DND-41 (cell line): ENCODE data around the gene SMARCC2.

ENCODE experiments used
- ATAC-seq: fragments of 200-7000 bp; cut with Tn5 transposase; 3 replicates; pipeline ENCODE4 v1.9.1; 2021; ENCODE audit warnings: low read depth; ENCODE audit not compliant: insufficient read depth
- DNase-seq: peaks from one replicate; pipeline ENCODE4 v3.0.0-alpha.2; 2020
- H2AFZ ChIP-seq: 2 replicates; pipeline ENCODE4 v1.6.0; 2012; ENCODE audit warnings: low read depth, low read length
- H3K27ac ChIP-seq: 2 replicates; pipeline ENCODE4 v1.5.1; 2012; ENCODE audit warnings: low read length, inconsistent platforms
- H3K27me3 ChIP-seq: fragments of 200-600 bp; sonication (generic); 2 replicates; pipeline ENCODE4 v1.6.0; 2012; ENCODE audit warnings: low read length, mild to moderate bottlenecking, inconsistent platforms; ENCODE audit not compliant: insufficient read depth, poor library complexity
- H3K36me3 ChIP-seq: 2 replicates; pipeline ENCODE4 v1.5.1; 2012; ENCODE audit warnings: low read length, inconsistent platforms; ENCODE audit not compliant: insufficient read depth
- H3K4me1 ChIP-seq: 2 replicates; pipeline ENCODE4 v1.5.1; 2012; ENCODE audit warnings: mild to moderate bottlenecking, low read length; ENCODE audit not compliant: insufficient read depth
- H3K4me2 ChIP-seq: 2 replicates; pipeline ENCODE4 v1.6.0; 2012; ENCODE audit warnings: mild to moderate bottlenecking, moderate library complexity, low read length, inconsistent platforms; ENCODE audit not compliant: insufficient read depth
- H3K4me3 ChIP-seq, 2 experiments: fragments of 200-600 bp in 1 of 2; shearing (Covaris generic) in 1 of 2; 2 replicates each; pipeline ENCODE4 v1.5.1; 2012 to 2016; ENCODE audit warnings: inconsistent platforms in 2 of 2, low read length in 2 of 2, mild to moderate bottlenecking in 2 of 2, low read depth in 1 of 2, moderate library complexity in 1 of 2
- H3K79me2 ChIP-seq: 2 replicates; pipeline ENCODE4 v1.6.0; 2012; ENCODE audit warnings: low read length, inconsistent platforms; ENCODE audit not compliant: insufficient read depth
- H3K9ac ChIP-seq: 2 replicates; pipeline ENCODE4 v1.6.0; 2012; ENCODE audit warnings: low read depth, mild to moderate bottlenecking, inconsistent platforms, low read length, moderate library complexity
- H3K9me3 ChIP-seq: 2 replicates; pipeline ENCODE4 v1.5.1; 2012; ENCODE audit warnings: low read length, moderate library complexity, mild to moderate bottlenecking, inconsistent platforms; ENCODE audit not compliant: insufficient read depth, severe bottlenecking
- H4K20me1 ChIP-seq: 2 replicates; pipeline ENCODE4 v1.6.0; 2012; ENCODE audit warnings: low read length; ENCODE audit not compliant: insufficient read depth
- CTCF ChIP-seq: IDR thresholded peaks from 2 replicates; pipeline ENCODE4 v1.5.1; 2012; ENCODE audit warnings: borderline replicate concordance, low read length, moderate library complexity, mild to moderate bottlenecking; ENCODE audit not compliant: poor library complexity, severe bottlenecking; ENCODE audit errors: extremely low read depth
- EZH2 ChIP-seq: IDR thresholded peaks from 3 replicates; pipeline ENCODE4 v1.6.1; 2012; ENCODE audit warnings: borderline replicate concordance, low read depth, mild to moderate bottlenecking, moderate library complexity, low read length, inconsistent platforms; ENCODE audit not compliant: severe bottlenecking

SMARCC2 gene

GRCh38 chr12:56221757-56222530, 32.7 kb upstream of the SMARCC2 start, which contains the start of gene RNF41:
RNF41 (minus strand) TSS chr12:56221922; CDS start chr12:56214047, 7,875 bp downstream.
- H3K9ac ChIP-seq = peak within 1 kb of the TSS; percentile 67
- peak within 1 kb of the TSS; percentile 97 for H3K4me2 ChIP-seq

GRCh38 chr12:56221232-56221756, 32.0 kb upstream of the SMARCC2 start:
- Histone ChIP-seq H3K4me1 (peaks cover 53% of the 10 kb centered on the region), H4K20me1 (peaks cover 6% of the 10 kb centered on the region; the same call in 1 of the 2 replicates)
- peak; percentile 15 for ATAC-seq

More at GRCh38 chr12:56221757-56222530, 32.7 kb upstream of the SMARCC2 start, which contains the start of gene RNF41:
- Histone ChIP-seq H3K27me3 (no peaks in the 10 kb centered on the region), H2AFZ (peak within 1 kb of the TSS; percentile 87), H4K20me1 (peaks cover 6% of the 10 kb centered on the region; the same call in 1 of the 2 replicates), H3K4me1 (peaks cover 54% of the 10 kb centered on the region), H3K9me3 (no peaks in the 10 kb centered on the region), H3K36me3 (peaks cover 15% of the 10 kb centered on the region), H3K27ac (peak within 1 kb of the TSS; percentile 85), H3K79me2 (peaks cover 58% of the 10 kb centered on the region), H3K4me3 (peak within 1 kb of the TSS; percentile 72 to 78)
- peak; percentile 93 for DNase-seq
- TF ChIP-seq CTCF = peak; percentile 40
- TF ChIP-seq EZH2 = no peak
- ATAC-seq = peak; percentile 77

GRCh38 chr12:56220611-56221231, 31.4 kb upstream of the SMARCC2 start:
- Histone ChIP-seq H3K9me3 (no peaks in the 10 kb centered on the region), H3K27ac (peak overlapping the region; percentile 85), H3K4me2 (peak overlapping the region; percentile 97), H2AFZ (peak overlapping the region; percentile 87), H3K4me1 (peaks cover 48% of the 10 kb centered on the region), H3K4me3 (peak overlapping the region; percentile 72 to 78), H3K9ac (peak overlapping the region; percentile 67), H3K36me3 (peaks cover 17% of the 10 kb centered on the region), H3K79me2 (peaks cover 54% of the 10 kb centered on the region), H3K27me3 (no peaks in the 10 kb centered on the region), H4K20me1 (peaks cover 6% of the 10 kb centered on the region; the same call in 1 of the 2 replicates)
- no peak for TF ChIP-seq CTCF
- TF ChIP-seq EZH2 = no peak
- ATAC-seq = no peak
- no peak for DNase-seq

More at GRCh38 chr12:56221232-56221756, 32.0 kb upstream of the SMARCC2 start:
- peak overlapping the region; percentile 72 to 78 for H3K4me3 ChIP-seq
- no peaks in the 10 kb centered on the region for H3K9me3 ChIP-seq
- H3K79me2 ChIP-seq = peaks cover 58% of the 10 kb centered on the region
- peak overlapping the region; percentile 87 for H2AFZ ChIP-seq
- peaks cover 19% of the 10 kb centered on the region for H3K36me3 ChIP-seq
- H3K4me2 ChIP-seq = peak overlapping the region; percentile 97
- DNase-seq = no peak
- H3K9ac ChIP-seq = peak overlapping the region; percentile 67
- H3K27me3 ChIP-seq = no peaks in the 10 kb centered on the region
- TF ChIP-seq CTCF (no peak), EZH2 (no peak)
- H3K27ac ChIP-seq = peak overlapping the region; percentile 85
